HepG2 (cell line): ENCODE measurements around the gene FAM20A. TPM values are rescaled to one million over a fixed set of nuclear protein-coding genes. Genes with fewer than 3 reads are reported as not detected.

ENCODE experiments used
- ATF3 ChIP-seq: sonication (generic); formaldehyde crosslinking; IDR thresholded peaks from 2 replicates; pipeline ENCODE4 v1.4.0; 2020; ENCODE audit warnings: missing genetic modification reagents
- EEA1 ChIP-seq: sonication (generic); formaldehyde crosslinking; IDR thresholded peaks from 2 replicates; pipeline ENCODE4 v1.5.1; 2020; ENCODE audit warnings: mild to moderate bottlenecking, missing genetic modification reagents, borderline replicate concordance
- HDAC1 ChIP-seq: sonication (generic); formaldehyde crosslinking; IDR thresholded peaks from 2 replicates; pipeline ENCODE4 v1.5.1; 2020; ENCODE audit warnings: mild to moderate bottlenecking, missing genetic modification reagents
- HNF4G ChIP-seq, 2 experiments: sonication (generic) in 1 of 2; formaldehyde crosslinking in 1 of 2; IDR thresholded peaks; 2 replicates each; pipeline versions ENCODE4 v1.4.0 to v1.6.1; 2011 to 2020; ENCODE audit warnings: borderline replicate concordance in 2 of 2, low read depth in 2 of 2, mild to moderate bottlenecking in 2 of 2, low read length in 1 of 2, missing genetic modification reagents in 1 of 2, moderate library complexity in 1 of 2
- JUND ChIP-seq: sonication (generic); formaldehyde crosslinking; IDR thresholded peaks from 2 replicates; pipeline ENCODE4 v1.8.0; 2022; ENCODE audit warnings: mild to moderate bottlenecking, missing genetic modification reagents
- MBD4 ChIP-seq: IDR thresholded peaks from 2 replicates; pipeline ENCODE4 v1.6.1; 2012; ENCODE audit warnings: low read length, inconsistent platforms, borderline replicate concordance
- NFE2 ChIP-seq: sonication (generic); formaldehyde crosslinking; IDR thresholded peaks from 2 replicates; pipeline ENCODE4 v1.4.0; 2020; ENCODE audit warnings: missing genetic modification reagents
- NR0B2 ChIP-seq: sonication (generic); formaldehyde crosslinking; IDR thresholded peaks from 2 replicates; pipeline ENCODE4 v1.4.0; 2020; ENCODE audit warnings: mild to moderate bottlenecking, missing genetic modification reagents
- ZFP62 ChIP-seq: sonication (generic); formaldehyde crosslinking; IDR thresholded peaks from 2 replicates; pipeline ENCODE4 v1.4.0; 2020; ENCODE audit warnings: missing genetic modification reagents
- ZNF142 ChIP-seq: sonication (generic); formaldehyde crosslinking; IDR thresholded peaks from 2 replicates; pipeline ENCODE4 v1.4.0; 2020; ENCODE audit warnings: missing genetic modification reagents
- ZNF275 ChIP-seq: sonication (generic); formaldehyde crosslinking; IDR thresholded peaks from 2 replicates; pipeline ENCODE4 v1.8.0; 2022; ENCODE audit warnings: missing genetic modification reagents, mild to moderate bottlenecking, inconsistent platforms, borderline replicate concordance
- ZNF335 ChIP-seq: sonication (generic); formaldehyde crosslinking; IDR thresholded peaks from 2 replicates; pipeline ENCODE4 v1.4.0; 2020; ENCODE audit warnings: missing genetic modification reagents
- ZNF503 ChIP-seq: sonication (generic); formaldehyde crosslinking; IDR thresholded peaks from 2 replicates; pipeline ENCODE4 v1.4.0; 2020; ENCODE audit warnings: missing genetic modification reagents
- ZNF792 ChIP-seq: IDR thresholded peaks from 2 replicates; pipeline ENCODE4 v1.6.1; 2016
- ZSCAN29 ChIP-seq: sonication (generic); formaldehyde crosslinking; conservative IDR thresholded peaks from 2 replicates; pipeline ENCODE4 v1.4.0; 2020; ENCODE audit warnings: mild to moderate bottlenecking, missing genetic modification reagents
- ZSCAN31 ChIP-seq: sonication (generic); formaldehyde crosslinking; IDR thresholded peaks from 2 replicates; pipeline ENCODE4 v1.5.0; 2020; ENCODE audit warnings: low read depth, mild to moderate bottlenecking, missing genetic modification reagents
- polyA plus RNA-seq, 8 experiments: library from polyadenylated mRNA; depleted of rRNA in 3 of 8; stranded (reverse) in 7 of 8; unstranded in 1 of 8; fragments of >200 nt; fragmentation: Illumina TruSeq in 4 of 8; extraction: Trizol in 4 of 8; gene quantifications; 2 replicates each; pipeline versions ENCODE4 v1.2.1 to v1.2.3, GENCODE V29; 2011 to 2016; ENCODE audit warnings: low read depth in 4 of 8, missing spikeins in 1 of 8, mixed read lengths in 1 of 8; ENCODE audit not compliant: insufficient read depth in 1 of 8
- total RNA-seq, 5 experiments: library from RNA; depleted of rRNA; stranded (reverse); fragments of >200 nt; fragmentation: Illumina TruSeq; extraction: Trizol; gene quantifications; 2 replicates each; pipeline ENCODE4 v1.2.3, GENCODE V29; 2016; ENCODE audit warnings: low read depth in 1 of 5
- TF ChIP-seq, protein P1 (sequence below): sonication (generic); formaldehyde crosslinking; IDR thresholded peaks from 2 replicates; pipeline ENCODE4 v1.5.0; 2020; ENCODE audit warnings: mild to moderate bottlenecking, missing genetic modification reagents

FAM20A gene
- total and polyA plus RNA-seq, 2 of the 13 experiments (the other 11 are each of a cell fraction or from before 2014, with no cell fraction given) = 9.3 to 20.7 TPM

DNA sequence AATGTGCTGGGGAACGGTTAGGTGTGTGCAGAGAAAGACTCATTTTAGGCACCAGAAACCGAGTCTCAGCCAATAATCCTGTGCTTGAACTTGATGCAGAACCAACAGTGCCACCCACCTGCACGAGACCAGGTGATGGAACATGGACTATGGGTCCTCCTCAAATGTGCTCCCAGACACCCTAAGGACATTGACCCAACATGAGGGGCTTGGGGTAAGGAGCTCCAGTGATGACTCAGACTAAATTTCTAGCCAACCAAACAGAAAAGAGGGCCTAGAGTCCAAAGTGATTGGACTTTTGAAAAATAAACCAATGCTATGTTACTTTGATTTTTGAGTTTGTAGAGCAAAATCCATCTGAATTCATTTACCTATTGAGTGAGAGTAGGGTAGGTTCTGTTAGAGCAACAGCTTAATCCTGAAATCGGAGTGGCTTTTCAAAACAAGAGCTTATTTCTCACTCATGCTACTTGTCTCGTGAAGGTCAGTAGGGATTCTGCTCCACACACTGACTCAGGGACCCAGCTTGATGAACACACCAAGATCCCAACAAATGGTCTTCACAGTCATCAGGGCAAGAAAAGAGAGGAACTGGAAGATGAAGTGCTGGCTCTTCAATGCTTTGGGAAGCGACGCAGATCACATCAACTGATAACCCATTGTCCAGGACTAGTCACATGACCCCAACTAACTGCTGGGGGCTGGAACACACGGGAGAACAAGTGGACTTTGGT lies 21.8 kb downstream of the FAM20A start (continued):
- TF ChIP-seq, protein P1, sequence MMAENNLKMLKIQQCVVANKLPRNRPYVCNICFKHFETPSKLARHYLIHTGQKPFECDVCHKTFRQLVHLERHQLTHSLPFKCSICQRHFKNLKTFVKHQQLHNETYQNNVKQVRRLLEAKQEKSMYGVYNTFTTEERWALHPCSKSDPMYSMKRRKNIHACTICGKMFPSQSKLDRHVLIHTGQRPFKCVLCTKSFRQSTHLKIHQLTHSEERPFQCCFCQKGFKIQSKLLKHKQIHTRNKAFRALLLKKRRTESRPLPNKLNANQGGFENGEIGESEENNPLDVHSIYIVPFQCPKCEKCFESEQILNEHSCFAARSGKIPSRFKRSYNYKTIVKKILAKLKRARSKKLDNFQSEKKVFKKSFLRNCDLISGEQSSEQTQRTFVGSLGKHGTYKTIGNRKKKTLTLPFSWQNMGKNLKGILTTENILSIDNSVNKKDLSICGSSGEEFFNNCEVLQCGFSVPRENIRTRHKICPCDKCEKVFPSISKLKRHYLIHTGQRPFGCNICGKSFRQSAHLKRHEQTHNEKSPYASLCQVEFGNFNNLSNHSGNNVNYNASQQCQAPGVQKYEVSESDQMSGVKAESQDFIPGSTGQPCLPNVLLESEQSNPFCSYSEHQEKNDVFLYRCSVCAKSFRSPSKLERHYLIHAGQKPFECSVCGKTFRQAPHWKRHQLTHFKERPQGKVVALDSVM (CRISPR knock-in tag) = no peak
- TF ChIP-seq ZNF792 (CRISPR knock-in tag) (no peak), JUND (CRISPR knock-in tag) (no peak), ZNF275 (CRISPR knock-in tag) (no peak), ZSCAN29 (CRISPR knock-in tag) (no peak), HNF4G (IDR thresholded peaks at IDR 0.05; ENCODE audit: borderline replicate concordance, low read depth, low read length) (peak; percentile 40; the same call in 1 of the 2 replicates), HNF4G (CRISPR knock-in tag; IDR thresholded peaks at IDR 0.05; ENCODE audit: borderline replicate concordance, low read depth) (no peak), ZNF503 (CRISPR knock-in tag) (no peak), ZNF142 (CRISPR knock-in tag) (no peak), ATF3 (no peak), ZNF335 (no peak), ZSCAN31 (CRISPR knock-in tag) (no peak), NFE2 (no peak), HDAC1 (CRISPR knock-in tag) (no peak), ZFP62 (CRISPR knock-in tag) (no peak), NR0B2 (CRISPR knock-in tag) (no peak), MBD4 (no peak), EEA1 (CRISPR knock-in tag) (no peak)
